ENCODE measurements around the gene RGS17.

RGS17 gene

GRCh38 chr6:153081914-153082313 lies 49.2 kb downstream of the RGS17 start:
- DNase-seq: no peak

GRCh38 chr6:153076431-153076830 lies 54.7 kb downstream of the RGS17 start:
- no peak for DNase-seq

GRCh38 chr6:153074761-153075160 lies 56.3 kb downstream of the RGS17 start:
- no peak for DNase-seq

- DNase-seq: no peak
These were observed 57.2 kb downstream of the RGS17 start for GRCh38 chr6:153073841-153074240.

- DNase-seq: no peak
These were observed 60.3 kb downstream of the RGS17 start for GRCh38 chr6:153070756-153071155.

GRCh38 chr6:153069897-153070296 lies 61.2 kb downstream of the RGS17 start:
- no peak for DNase-seq

GRCh38 chr6:153065222-153065621 lies 65.9 kb downstream of the RGS17 start:
- no peak for DNase-seq

- DNase-seq: no peak
These were observed 67.1 kb downstream of the RGS17 start for GRCh38 chr6:153063936-153064335.

- DNase-seq: no peak
These were observed 68.6 kb downstream of the RGS17 start for GRCh38 chr6:153062516-153062915.

- DNase-seq: no peak
These were observed 71.3 kb downstream of the RGS17 start for GRCh38 chr6:153059757-153060156.

- DNase-seq: no peak
These were observed 71.8 kb downstream of the RGS17 start for GRCh38 chr6:153059311-153059710.

GRCh38 chr6:153058909-153059308 lies 72.2 kb downstream of the RGS17 start:
- DNase-seq: no peak

GRCh38 chr6:153058291-153058690 lies 72.8 kb downstream of the RGS17 start:
- no peak for DNase-seq

- DNase-seq: no peak
These were observed 74.8 kb downstream of the RGS17 start for GRCh38 chr6:153056308-153056707.

GRCh38 chr6:153051801-153052200 lies 79.3 kb downstream of the RGS17 start:
- DNase-seq: no peak

GRCh38 chr6:153048631-153049030 lies 82.5 kb downstream of the RGS17 start:
- no peak for DNase-seq

GRCh38 chr6:153047386-153047785 lies 83.7 kb downstream of the RGS17 start:
- no peak for DNase-seq

GRCh38 chr6:153045271-153045670 lies 85.8 kb downstream of the RGS17 start:
- DNase-seq: no peak

GRCh38 chr6:153044295-153044694 lies 86.8 kb downstream of the RGS17 start:
- DNase-seq: no peak

GRCh38 chr6:153043719-153044118 lies 87.4 kb downstream of the RGS17 start:
- no peak for DNase-seq

- no peak for DNase-seq
These were observed 92.6 kb downstream of the RGS17 start for GRCh38 chr6:153038378-153039057.

- no peak for DNase-seq
These were observed 96.9 kb downstream of the RGS17 start for GRCh38 chr6:153034139-153034538.

GRCh38 chr6:153032255-153032882 lies 98.7 kb downstream of the RGS17 start:
- DNase-seq: no peak

GRCh38 chr6:153031335-153031955 lies 99.6 kb downstream of the RGS17 start:
- no peak for DNase-seq

All from activated CD8-positive, alpha-beta memory T cell treated with anti-CD3 and anti-CD28 coated beads, Interleukin-2, amount 50 U/mL, for 4 hours (primary cell).